Measurements from ENCODE around the gene NEK4. TPM values are rescaled to one million over a fixed set of nuclear protein-coding genes. Genes with fewer than 3 reads are reported as not detected.

NEK4 gene
- total and polyA plus RNA-seq, 2 of the 13 experiments (the other 11 are each of a cell fraction or from before 2014, with no cell fraction given), result 16.5 to 38.0 TPM

DNA sequence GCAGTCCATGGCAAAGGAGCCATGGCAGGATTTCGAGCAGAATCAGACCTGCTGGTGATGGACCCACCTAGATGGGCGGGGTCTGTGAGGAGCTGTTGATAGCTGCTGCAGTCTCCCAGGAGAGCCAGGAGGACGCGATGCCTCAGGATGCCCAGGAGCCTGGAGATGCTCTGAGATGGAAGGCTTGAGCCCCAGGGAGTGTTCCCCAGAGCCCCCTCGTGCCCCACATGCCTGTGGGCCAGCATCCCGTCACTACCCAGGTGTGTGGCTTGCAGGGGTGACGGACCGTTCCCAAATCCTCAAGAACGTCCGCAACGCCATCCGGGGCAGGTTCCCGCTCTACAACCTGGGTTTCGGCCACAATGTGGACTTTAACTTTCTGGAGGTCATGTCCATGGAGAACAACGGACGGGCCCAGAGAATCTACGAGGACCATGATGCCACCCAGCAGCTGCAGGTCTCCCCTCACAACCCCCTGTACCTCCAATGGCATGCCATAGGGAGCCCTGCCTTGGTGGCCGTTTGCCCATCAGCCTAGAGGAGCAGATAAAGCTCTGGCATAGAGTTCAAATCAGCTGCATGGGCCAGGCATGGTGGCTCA, 13.4 kb upstream of the NEK4 start (continued):
- no peak for TF ChIP-seq ZNF766 (CRISPR knock-in tag; IDR thresholded peaks at IDR 0.05; ENCODE audit: borderline replicate concordance)

DNA sequence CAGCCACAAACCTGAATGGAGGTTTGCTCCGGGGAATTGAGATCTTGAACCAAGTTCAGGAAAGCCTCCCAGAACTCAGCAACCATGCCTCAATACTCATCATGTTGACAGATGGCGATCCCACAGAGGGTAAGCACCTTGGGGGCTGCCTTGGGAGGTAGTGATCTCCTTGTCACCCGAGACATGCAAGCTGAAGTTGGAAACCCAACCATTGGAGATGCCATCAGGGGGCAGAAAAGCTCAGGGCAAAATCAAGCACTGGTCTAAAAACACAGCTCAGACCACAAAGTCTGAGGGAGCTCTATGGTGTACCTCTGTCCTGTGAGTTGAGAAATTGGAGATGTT, 12.4 kb upstream of the NEK4 start:
- BruUV-seq (replicated peaks), result no TSS peak
- Histone ChIP-seq H3K9ac (ENCODE audit: insufficient read depth, low read depth, low read length) (no peak overlapping the region), H3K9me3 (ENCODE audit: low read length) (no peaks in the 10 kb centered on the region), H4K20me1 (ENCODE audit: insufficient read depth, low read length) (no peaks in the 10 kb centered on the region), H3K4me1 (ENCODE audit: insufficient read depth, low read length) (peaks cover 78% of the 10 kb centered on the region), H3K27ac (ENCODE audit: extremely low read length, insufficient read depth, low read length) (no peak overlapping the region), H3K36me3 (replicated peaks in 1 of 2; ENCODE audit: control insufficient read depth in 1 of 2, insufficient read depth in 2 of 2, low read length in 2 of 2) (no peaks in the 10 kb centered on the region), H3K79me2 (ENCODE audit: insufficient read depth, low read length) (no peaks in the 10 kb centered on the region), H2AFZ (ENCODE audit: low read length) (no peak overlapping the region), H3K4me3 (replicated peaks in 1 of 3; ENCODE audit: insufficient read depth in 1 of 3, low read depth in 2 of 3, low read length in 3 of 3) (no peak overlapping the region), H3K27me3 (ENCODE audit: control insufficient read depth in 1 of 2, insufficient read depth in 2 of 2, low read length in 2 of 2) (no peaks in the 10 kb centered on the region), H3K4me2 (ENCODE audit: low read depth, low read length) (no peak overlapping the region)
- WGBS (ENCODE audit: low lambda C conversion rate), result 100% methylated on average over 1 of the region's 3 CpGs
- ChIA-PET CTCF (ENCODE audit: low intra/inter-chr PET ratio, low total read pairs) (no interaction called here), POLR2A (interaction anchor here (1.3 to 18.4 kb wide), 4 partner anchors 8 to 23 kb away, joined by 3 to 466 read pairs (median 6); partner anchors contain the start of genes ITIH3 and NEK4)
- no peak for FAIRE-seq
- ATAC-seq, result no peak
- in situ Hi-C loops (cut with HindIII; ENCODE audit: extremely low pct_ligation_motif_present, low pct_unique_long_range_greater_than_20kb), result no loop called here
- DNase-seq (ENCODE audit: low spot score), result no peak
- intact Hi-C loops (cut with micrococcal nuclease; ENCODE audit: unreplicated experiment), result no loop called here
- TF ChIP-seq, protein P1, sequence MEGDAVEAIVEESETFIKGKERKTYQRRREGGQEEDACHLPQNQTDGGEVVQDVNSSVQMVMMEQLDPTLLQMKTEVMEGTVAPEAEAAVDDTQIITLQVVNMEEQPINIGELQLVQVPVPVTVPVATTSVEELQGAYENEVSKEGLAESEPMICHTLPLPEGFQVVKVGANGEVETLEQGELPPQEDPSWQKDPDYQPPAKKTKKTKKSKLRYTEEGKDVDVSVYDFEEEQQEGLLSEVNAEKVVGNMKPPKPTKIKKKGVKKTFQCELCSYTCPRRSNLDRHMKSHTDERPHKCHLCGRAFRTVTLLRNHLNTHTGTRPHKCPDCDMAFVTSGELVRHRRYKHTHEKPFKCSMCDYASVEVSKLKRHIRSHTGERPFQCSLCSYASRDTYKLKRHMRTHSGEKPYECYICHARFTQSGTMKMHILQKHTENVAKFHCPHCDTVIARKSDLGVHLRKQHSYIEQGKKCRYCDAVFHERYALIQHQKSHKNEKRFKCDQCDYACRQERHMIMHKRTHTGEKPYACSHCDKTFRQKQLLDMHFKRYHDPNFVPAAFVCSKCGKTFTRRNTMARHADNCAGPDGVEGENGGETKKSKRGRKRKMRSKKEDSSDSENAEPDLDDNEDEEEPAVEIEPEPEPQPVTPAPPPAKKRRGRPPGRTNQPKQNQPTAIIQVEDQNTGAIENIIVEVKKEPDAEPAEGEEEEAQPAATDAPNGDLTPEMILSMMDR (CRISPR knock-in tag; IDR thresholded peaks at IDR 0.05), result 0 out of 2 replicates have a peak, but pooled peaks have one; percentile 11
- TF ChIP-seq ELF1 (CRISPR knock-in tag; IDR thresholded peaks at IDR 0.05) (no peak), ELF3 (CRISPR knock-in tag; IDR thresholded peaks at IDR 0.05) (no peak)

Data from HepG2 (cell line).